SK-N-SH (cell line): ENCODE data around the gene SLC5A1.
"Not testable (repeated sequence)": the region's sequence is repeated elsewhere in the genome, so short reads cannot be mapped to it uniquely, and the experiment has no call there.

Source experiments
- CHD2 ChIP-seq: fragments of 150-350 bp; IDR thresholded peaks from 2 replicates; pipeline ENCODE4 v1.6.1; 2018; ENCODE audit warnings: low read length; ENCODE audit not compliant: partially characterized antibody
- CTCF ChIP-seq: fragments of 200-600 bp; sonication (generic); IDR thresholded peaks from 2 replicates; pipeline ENCODE4 v1.6.1; 2017; ENCODE audit warnings: antibody characterized with exemption, mild to moderate bottlenecking, moderate library complexity
- EZH2phosphoT487 ChIP-seq: fragments of 200-600 bp; sonication (generic); IDR thresholded peaks from 2 replicates; pipeline ENCODE4 v1.6.1; 2017; ENCODE audit warnings: low read depth, mixed run types, mild to moderate bottlenecking, antibody characterized with exemption, moderate library complexity, borderline replicate concordance
- TEAD4 ChIP-seq: IDR thresholded peaks from 2 replicates; pipeline ENCODE4 v1.4.0; 2012; ENCODE audit warnings: mild to moderate bottlenecking, borderline replicate concordance; ENCODE audit not compliant: insufficient read depth
- USF1 ChIP-seq: IDR thresholded peaks from 2 replicates; pipeline ENCODE4 v1.4.0; 2012; ENCODE audit warnings: low read depth, borderline replicate concordance
- YY1 ChIP-seq: IDR thresholded peaks from 2 replicates; pipeline ENCODE4 v1.4.0; 2012; ENCODE audit warnings: low read depth, mild to moderate bottlenecking

GRCh38 chr22:32151641-32152040, 108.6 kb downstream of the SLC5A1 start:
- TF ChIP-seq USF1, EZH2phosphoT487, YY1, CTCF, TEAD4, CHD2: not testable (repeated sequence)
